Measurements from ENCODE around the gene RNF150.
"Not testable (repeated sequence)": the region's sequence is repeated elsewhere in the genome, so short reads cannot be mapped to it uniquely, and the experiment has no call there.

RNF150 gene

DNA sequence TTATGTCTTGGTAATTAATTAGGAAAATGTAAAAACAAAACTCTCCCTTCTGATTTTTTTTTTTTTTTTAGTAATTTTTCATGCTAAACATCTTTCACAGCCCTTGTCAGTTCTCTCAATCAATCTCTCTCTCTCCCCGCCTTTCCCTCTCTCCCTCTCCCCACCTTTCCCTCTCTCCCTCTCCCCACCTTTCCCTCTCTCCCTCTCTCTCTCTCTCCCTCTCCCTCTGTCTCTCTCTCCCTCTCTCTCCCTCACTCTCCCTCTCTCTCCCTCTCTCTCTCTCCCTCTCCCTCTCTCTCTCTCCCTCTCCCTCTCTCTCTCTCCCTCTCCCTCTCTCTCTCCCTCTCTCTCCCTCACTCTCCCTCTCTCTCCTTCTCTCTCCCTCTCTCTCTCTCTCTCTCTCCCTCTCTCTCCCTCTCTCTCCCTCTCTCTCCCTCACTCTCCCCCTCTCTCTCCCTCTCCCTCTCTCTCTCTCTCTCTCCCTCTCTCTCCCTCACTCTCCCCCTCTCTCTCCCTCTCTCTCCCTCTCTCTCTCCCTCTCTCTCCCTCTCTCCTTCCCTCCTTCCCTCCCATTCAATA is 322.6 kb downstream of the RNF150 start:
- not testable (repeated sequence) for DNase-seq

Measured in NCI-H510A (cell line).